ENCODE results near the gene SREBF1.
A peak's percentile ranks its signal among the peaks of the same experiment; 100 is the strongest.

The SREBF1 gene

GRCh38 chr17:17840751-17841591 lies 4.2 kb upstream of the SREBF1 start:
- DNase-seq (ENCODE audit: low spot score) = peak; percentile 81

- peak; percentile 95 for DNase-seq (ENCODE audit: low spot score)
Observed at GRCh38 chr17:17839791-17840707, 3.3 kb upstream of the SREBF1 start.

- DNase-seq (ENCODE audit: low spot score) = peak; percentile 67
Observed at GRCh38 chr17:17837966-17838962, 1.5 kb upstream of the SREBF1 start.

GRCh38 chr17:17837380-17837821 lies 615 bp upstream of the SREBF1 start:
- DNase-seq (ENCODE audit: low spot score) = peak; percentile 67

- peak; percentile 99 for DNase-seq (ENCODE audit: low spot score)
Observed at GRCh38 chr17:17836250-17836817, 452 bp downstream of the SREBF1 start.

DNA sequence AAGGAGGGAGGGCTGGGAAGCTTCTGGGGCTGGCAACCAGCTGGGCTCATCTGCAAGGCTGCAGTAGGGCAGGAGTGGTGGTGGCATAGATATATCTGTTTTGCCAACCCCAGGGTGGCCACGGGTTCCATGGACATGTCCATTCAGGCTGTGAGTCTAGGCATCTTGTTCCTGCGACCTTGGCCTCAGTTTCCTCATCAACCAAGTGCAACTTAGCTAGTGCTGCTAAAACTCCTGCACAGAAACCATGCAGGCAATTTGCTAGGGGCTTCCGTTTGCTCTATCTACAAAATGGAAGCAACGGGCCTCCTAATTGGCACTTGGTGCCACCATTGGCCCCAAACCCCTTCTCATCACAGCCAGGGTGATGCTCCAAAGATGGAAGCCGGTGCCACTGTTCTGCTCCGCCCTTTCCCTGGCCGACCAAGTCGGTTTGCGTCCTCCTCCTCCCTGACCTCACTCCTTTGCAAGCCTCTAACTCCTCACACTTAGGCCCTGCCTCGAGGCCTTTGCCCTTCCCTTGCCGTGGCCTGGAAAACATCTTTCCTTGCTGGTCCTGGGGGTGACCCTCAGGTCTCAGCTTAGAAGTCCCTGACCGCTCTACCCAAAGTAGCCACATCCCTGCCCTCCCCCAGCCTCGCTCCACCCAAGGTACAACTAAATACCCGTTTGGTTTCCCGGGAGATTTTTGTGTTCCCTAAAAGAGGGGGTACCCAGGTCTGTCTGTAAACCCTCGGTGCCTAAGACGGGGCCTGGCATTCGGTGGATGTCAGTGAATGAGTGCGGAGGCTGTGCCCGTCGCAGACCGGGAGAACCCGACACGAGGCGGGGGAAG lies 1.2 kb downstream of the SREBF1 start:
- peak; percentile 45 for DNase-seq (ENCODE audit: low spot score)

DNA sequence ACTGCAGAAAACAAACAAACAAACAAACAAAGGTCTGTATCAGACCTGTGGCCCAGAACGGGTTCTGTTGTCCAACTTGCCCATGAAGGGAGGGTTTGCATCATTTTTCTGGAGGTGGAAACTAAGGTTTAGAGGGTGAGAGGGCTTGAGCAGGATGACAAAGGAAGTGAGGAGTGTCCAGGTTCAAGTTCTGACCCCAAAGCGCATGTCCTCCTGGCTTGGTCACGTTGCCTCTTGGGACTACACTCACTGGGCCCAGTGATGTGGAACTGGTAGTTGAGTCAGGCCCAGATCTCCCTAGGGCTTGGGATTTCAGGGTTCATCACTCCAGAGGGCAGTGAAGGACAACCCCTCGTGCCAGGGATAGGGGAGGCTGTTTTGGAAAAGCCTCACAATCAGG lies 1.8 kb downstream of the SREBF1 start:
- peak; percentile 35 for DNase-seq (ENCODE audit: low spot score)

GRCh38 chr17:17833658-17834357 lies 3.0 kb downstream of the SREBF1 start:
- peak; percentile 54 for DNase-seq (ENCODE audit: low spot score)

DNA sequence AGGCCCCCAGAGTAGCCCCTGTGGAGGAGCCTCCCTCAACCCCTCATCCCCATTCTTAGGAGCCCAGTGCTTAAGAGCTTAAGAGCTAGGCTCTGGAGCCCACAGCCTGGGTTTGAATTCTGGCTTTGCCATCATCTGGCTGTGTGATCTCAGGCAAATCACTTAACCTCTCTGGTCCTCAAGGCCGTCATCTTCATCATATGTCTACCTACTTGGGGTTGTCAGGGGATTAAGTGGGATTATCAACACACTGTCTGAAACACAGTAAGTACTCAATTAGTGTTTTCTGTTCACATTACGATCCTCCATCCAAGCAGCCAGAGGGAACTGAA lies 4.8 kb downstream of the SREBF1 start:
- DNase-seq (ENCODE audit: low spot score) = no peak

DNA sequence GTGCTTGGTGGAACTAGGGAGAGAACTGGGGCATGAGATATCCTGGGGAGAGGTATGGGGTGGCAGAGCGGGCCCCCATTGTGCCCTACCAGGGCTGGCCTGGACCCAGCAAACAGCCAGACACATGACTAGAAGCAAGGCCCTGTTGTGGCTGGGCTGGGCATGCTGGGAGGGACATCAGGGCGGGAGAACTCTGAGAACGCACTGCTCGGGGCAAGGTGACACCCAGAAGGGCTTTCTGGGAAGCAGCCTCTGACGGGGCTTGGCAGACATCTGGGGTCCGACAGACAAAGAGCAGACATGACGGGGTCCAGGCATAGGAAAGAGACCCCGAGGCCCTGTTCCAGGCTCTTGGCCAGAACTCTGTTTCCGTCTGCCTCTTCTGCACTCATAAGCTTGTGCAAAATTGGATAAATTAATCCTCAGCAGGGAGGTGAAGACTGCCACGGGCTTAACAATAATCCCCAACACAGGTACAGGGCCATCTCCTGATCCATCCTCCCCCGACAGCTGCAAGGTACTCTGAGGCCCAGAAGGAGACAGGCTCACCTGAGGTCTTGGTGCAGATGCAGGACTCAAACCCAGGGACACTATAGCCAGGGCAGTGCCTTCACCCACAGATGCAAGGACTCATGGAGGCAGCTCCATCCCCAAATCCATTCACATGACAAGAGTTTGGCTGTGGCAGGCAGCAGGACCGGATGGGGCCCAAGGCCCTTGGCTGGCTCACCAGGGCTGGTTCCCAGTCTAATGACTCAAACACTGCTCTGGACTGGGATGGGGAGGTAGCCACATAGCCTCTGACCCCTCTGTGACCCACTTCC lies 5.4 kb downstream of the SREBF1 start:
- DNase-seq (ENCODE audit: low spot score) = no peak

DNA sequence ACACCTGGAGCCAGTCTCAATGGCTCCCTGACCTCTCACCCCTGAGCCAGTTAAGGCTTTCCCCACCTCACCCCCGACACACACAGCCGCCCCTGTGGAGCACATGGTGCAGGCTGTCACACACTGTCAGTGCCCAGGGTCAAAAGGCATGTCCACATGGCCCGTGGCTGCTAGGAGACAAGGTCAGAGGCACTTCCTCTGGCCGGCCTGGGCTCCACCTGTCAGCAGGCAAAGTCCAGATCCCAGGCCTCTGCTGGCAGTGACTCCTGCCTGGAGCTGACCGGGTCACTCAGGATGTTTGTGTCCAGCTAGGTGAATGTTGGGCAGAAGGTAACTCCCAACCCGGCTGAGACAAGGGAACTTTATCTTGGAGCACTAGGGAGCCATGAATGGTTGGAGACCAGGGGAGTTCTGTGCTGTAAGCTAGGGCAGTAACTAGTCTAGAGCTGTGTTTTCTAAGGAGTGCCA lies 6.0 kb downstream of the SREBF1 start:
- no peak for DNase-seq (ENCODE audit: low spot score)

DNA sequence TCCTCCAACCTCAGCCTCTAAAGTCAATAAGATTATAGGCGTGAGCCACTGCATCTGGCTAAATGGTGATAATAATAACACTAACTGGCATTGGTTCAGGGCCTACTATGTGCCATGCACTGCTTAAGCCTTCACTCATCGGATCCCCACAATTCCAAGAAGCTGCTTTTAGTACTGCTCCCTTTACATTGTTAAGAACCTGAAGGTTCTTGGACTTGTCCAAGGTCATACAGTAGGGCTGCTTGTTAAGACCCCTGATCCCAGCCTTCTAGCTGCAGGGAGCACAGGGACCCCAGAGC lies 6.6 kb downstream of the SREBF1 start:
- no peak for DNase-seq (ENCODE audit: low spot score)

DNA sequence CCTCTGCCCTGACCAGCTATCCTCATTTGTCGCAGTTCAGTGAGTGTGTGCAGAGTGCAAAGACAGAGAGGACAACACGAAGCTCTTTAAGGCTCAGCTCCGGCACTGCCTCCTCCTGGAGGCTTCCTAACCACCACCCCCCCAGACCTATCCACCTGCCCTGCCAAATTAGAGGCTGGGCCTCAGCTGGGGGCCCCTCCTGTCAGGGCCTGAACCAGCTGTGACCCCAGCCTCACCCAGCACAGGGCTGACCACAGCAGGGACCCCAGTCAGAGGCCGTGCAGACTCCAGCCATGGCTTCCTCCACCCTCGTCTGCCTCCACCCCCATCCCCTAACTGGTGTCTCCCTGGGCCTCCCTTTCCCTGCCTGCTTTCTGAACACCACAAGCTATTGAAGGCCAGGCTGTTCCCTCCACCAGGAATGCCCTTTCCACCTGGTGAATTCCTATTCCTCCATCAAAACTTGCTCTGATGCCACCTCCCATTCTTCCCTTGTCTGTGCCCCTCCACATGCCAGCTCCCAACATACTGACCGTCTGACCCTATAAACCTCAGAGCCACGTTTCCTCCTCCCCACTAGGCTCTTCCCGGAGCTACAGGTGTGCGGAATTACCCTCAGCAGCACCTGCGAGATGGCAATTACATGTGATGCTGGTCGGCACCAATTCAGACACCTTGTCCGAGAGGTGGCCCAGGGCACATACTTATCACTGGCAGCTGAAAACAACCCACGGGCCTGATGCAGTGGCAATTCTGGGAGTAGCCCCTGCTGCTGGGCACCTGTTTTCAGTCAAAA lies 8.8 kb downstream of the SREBF1 start:
- no peak for DNase-seq (ENCODE audit: low spot score)

DNA sequence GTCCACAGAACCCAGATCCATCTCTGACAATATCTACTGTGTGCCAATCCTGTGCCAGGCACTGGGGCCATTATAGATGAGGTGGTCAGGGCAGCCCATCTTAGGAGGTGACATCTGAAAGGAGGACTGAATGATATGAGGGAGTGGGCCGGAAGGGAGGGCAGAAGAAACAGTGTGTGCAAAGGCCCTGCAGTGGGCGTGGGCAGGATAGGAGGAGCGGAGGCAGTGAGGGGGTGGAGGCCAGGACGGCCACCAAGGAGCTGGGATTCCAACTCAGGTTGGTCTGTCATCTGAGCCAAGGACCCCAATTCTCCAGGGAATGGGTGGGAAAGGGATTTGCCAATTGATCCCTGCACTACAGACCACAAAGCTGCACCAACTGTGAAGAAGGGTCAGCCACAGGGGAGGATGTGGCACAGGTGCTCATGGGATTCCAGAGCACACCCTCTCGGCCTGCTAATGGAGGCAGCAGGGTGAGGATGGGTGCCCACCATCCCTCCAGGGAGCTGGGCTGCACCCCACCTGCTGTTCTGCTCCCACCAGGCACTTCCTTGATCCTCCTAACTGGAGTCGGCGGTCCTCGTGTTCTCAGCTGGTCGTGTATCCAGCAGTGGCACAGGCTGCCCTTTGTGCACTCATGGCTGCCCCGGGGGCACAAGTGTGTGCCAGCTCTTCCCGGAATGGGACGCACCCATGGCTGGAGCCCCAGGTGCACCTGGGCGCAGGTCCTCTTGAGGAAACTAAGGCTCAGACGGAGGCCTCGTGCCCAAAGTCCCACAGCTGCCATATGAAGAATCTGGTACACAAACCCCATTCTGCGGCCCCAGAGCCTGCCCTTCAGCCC lies 9.6 kb downstream of the SREBF1 start:
- no peak for DNase-seq (ENCODE audit: low spot score)

- DNase-seq (ENCODE audit: low spot score) = no peak
Observed at GRCh38 chr17:17826342-17826713, 10.5 kb downstream of the SREBF1 start.

DNA sequence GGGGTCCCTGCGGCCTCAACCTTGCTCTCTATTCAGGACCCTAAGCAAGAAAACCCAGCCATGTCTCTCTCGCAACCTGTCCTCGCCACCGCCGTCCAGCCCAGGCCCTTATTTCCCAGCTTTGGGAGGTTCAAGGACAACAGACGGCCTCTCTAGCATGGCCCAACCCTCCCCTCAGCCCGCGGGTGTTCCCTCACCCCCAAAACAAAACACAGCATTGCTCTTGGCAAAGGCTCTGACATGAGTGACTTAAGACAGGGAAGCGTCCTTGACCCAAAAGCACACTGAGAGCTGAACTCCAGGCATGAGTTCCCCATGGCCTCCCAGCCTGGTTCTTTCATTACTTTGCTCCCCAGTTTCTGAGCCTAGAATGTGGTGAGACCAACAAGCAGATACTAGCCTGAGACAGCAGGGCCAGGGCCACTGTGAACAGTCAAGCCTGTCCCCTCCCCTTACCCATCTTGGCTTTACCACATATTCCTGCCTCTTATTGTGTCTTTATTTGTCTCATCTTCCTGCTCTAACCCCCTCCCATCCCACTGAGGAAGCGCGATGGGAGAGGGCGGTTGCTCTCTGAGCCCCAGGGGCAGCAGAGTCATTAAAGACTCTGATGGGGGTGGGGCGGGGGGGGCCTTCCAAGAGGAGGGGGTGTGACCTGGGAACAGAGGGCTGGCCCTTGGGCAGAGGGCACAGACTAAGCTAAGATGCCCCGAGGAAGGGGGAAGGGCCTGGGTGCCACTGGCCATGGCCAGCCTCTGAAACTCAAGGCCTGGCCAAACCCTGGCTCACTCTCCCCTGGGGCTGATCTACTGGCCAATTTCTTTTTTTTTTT lies 11.8 kb downstream of the SREBF1 start:
- DNase-seq (ENCODE audit: low spot score) = peak; percentile 64

Data from hematopoietic multipotent progenitor cell treated with erythropoietin and hydrocortisone succinate and interleukin-3 and kit ligand, for 17 days (in vitro differentiated cells).